Suppressor macrophage (primary cell): ENCODE measurements around the gene PELI2.
A peak's percentile ranks its signal among the peaks of the same experiment; 100 is the strongest.

Source experiments
- DNase-seq, 4 experiments: peaks; one replicate each; pipeline ENCODE4 v3.0.0-alpha.2; 2020 to 2022

PELI2 gene

DNA sequence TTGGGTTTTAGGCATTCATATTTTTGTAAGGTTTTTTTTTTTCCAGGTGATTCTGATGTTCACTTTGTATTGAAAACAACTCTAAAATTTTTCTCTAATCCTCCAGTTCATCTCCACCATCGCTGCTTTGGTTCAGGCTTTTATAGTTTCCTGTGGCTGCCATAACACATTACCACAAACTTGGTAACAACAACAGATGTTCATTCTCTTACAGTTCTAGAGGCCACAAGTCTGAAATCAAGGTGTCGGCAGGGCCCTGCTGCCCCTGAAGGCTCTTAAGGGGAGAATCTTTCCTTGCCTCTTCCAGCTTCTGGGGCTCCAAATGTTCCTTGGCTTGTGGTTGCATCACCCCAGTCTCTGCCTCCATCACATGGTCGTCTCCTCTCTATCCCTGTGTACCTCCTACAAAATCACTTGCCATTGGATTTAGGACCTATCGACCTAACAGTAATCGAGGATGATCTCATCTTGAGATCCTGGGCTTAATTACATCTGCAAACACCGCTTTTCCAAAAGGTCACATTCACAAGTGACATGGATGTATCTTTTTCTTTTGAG lies 55.2 kb downstream of the PELI2 start:
- DNase-seq = no peak

DNA sequence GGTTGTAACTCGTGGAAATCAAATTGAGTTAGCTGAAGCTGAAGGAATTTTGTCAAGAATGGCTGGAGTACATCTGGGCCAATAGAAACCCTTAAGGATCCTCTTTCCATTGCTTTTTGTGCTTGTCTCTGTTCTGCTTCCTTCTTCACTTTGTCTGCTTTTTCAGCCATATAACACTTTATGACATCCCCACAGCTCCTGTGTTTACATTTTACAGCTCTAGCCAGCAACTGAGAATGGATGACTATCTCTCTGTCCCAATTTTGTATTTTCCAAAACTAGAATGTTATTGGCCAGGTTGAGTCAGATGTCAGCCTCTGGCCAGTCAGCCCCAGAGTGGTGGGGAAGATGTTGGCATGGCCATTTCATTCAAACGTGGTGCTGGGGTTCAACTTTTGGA lies 57.6 kb downstream of the PELI2 start:
- DNase-seq = no peak

DNA sequence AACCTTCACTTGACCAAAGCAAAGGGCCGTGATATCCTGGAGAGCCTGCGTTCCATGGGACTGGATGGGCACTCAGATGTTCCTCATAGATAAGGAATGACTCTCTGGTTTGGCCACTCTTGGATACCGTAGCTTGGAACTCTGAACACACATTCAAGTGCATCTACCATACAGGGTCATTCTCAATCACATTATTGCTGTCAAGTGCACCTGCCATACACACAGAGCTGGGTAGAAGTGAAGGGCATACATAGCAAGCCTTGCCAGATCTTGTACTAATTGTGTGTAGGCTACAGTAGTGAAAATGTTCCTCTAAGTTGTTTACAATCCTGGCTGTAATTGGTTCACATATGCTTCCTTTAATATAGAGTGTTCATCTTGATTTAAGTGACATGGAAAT lies 58.3 kb downstream of the PELI2 start:
- DNase-seq = no peak

DNA sequence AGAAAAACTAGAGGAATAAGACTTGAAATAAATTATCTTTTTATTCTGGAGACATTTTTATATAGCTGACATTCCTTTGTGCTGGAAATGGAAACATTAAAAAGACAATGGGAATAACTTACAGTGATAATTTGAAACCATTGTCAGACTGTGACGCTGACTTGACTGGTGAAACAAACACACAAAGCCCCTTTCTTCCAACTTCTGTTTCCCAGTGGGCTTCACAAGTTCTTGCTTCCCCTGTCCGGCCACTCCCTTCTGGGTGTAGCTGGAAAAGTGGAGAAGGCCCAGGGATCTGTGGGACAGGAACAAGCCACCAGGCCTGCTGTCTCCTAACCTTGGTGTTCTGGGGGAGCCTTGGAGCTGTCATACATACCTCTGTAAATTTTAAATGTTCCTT lies 58.8 kb downstream of the PELI2 start:
- DNase-seq = no peak

DNA sequence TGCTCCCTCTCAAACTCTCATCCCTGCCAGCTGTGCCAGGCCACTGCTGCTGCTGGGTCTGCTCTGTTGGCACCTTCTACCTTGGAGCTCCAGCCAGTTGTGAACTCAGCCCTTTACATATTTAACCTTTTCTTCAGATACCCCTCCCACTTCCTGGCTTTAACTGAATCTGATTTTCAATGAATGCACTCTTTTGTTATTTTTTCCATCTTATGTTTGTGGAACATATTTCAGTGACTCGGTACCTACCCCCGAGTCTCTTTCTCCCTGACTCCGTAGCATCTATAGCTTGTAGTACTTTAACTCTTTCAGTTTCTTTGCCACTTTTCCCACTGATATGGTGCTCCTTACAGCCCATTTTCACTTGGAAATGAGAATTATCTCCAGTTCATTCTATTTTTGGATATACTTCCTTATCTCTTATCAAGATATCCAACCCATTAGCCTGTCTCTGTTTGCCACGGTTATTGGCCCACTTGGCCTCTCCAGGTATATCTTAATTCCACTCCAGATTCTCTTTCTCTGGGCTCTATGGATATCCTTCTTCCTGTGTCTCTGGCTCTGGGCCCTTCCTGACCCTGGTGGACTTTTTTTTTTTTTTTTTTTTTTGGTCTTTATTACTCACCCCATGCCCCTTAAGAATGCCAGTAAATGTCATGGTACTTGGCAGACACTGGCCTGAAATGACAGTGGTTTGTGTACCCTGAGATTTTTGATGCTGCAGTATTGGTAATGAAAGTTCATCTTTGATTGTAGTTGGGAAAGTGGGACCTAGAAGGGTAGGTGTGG lies 62.7 kb downstream of the PELI2 start:
- no peak for DNase-seq

DNA sequence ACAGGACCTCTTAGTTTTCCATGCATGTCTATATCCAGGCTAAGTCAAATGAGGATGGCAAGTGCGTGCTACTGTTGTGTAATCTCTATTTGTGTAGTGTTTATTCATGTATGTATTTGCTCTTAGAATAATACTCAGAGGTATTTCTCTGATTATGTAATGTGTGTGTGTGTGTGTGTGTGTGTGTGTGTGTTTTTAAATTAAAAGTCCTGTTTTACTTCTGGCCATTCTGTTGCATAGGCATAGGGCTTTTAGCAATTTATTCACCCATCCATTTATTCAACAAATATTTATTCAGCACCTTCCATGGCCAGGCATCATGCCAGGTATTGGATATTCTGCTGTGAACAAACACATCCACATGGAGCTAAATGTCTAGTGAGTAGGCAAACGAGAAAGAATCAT lies 63.5 kb downstream of the PELI2 start:
- DNase-seq = no peak

DNA sequence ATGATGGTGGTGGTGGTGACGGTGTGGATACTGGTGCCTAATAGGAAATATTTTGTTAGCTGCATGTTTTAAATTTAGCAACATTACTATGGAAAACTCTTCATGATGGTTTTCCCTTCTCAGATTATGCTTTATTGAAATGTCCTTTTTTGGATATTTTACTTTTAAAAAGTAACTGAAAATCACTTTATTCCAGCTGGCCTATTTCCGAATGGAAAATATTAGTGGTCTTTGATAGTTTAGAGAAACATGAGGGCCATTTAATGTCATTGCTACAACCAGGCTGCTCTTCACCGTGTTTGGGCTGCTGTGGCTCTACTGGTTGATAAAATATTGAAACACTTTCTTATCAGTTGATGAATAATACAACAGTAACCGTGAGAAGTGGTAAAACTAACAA lies 64.2 kb downstream of the PELI2 start:
- DNase-seq = no peak

DNA sequence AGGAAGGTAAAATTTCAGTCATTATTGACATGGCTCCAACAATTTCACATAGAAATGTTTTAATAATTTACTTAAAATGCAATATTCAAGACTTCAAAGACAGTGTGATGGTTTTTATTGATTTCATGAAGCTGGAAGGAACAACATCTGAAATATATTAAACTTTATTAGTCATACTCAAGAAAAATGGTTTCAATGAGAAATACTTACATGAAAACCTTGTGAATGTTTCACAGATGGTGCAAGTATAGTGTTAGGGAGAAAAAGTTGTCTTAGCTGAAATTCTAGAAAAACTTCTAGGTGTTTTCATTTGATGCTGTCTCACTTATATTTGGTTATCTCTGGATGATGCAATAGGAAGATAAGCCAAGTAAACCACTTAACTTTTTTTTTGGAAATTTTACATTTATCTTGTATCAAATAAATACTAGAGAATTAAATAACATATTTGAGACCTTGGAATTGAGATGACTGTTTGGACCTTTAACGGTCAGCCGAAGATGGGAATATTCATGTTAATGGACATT lies 65.5 kb downstream of the PELI2 start:
- DNase-seq = no peak

DNA sequence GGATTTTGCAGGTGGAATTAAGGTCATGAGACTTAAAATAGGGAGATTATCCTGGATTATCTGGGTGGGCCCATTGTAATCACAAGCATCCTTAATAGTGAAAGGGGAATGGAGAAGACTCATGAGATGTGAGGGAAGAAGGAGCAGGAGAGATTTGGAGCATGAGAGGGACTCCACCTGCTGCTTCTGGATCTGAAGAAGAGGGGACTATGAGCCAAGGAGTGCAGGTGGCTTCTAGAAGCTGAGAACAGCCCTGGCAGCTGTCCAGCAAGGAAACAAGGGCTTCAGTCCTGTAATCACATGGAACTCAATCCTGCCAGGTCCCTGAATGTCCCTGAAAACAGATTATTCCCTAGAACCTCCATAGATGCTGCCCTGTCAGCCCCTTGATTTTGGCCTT lies 67.8 kb downstream of the PELI2 start:
- DNase-seq = no peak

DNA sequence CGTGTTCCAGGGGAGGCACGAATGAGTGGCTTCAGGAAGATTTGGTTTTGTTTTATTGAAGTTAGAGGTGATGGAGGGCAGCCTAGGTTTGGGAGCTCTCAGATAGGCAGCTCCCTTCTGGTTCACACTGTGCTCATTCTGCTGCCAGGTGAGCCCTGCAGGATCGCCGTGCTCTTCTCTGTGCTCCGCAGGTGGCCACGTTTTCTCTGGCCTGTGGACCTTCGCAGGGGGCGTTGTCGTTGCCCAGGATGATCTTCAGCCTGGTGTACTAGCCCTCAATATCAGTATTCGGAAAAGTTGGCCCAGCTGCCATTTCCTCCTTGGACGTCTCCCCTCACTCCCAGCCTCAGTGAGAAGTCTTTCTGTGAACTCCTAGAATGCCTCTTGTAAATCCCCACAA lies 69.5 kb downstream of the PELI2 start:
- no peak for DNase-seq

DNA sequence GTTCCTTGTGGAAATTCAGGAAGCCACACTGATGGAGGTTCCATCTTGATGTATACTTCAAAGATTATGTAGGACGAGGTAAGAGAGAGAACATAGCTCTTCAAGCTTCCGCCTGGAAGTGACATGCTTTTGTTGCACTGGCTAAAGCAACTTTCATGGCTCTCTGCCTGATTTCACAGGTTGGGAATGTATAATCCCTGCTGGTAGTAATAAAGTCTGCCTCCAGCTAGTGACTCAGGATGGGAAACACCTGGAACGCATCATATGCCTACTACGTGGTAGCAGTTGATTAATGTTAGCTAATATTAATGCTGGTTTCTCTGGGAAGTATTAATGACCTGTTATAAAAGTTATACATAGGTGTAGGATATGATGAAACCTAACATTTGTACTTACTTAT lies 71.1 kb downstream of the PELI2 start:
- DNase-seq = no peak

DNA sequence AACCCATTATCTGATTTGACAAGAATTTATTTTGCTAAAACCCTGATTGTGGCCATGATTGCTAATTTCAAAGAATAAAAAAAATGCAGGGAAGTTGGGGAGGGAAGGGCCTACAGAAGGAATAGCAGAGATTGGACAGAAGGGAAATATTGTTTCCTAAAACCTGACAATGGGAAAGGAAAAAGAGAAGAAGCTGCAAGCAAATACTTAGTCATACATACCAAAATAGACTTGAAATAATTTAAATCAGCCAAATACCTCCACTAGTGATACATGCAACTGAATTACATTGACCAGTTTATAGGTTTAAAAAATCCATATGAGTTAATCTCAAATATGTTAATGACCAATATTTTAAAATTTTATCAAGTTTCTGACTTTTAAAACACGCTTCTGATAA lies 75.1 kb downstream of the PELI2 start:
- DNase-seq = peak in 2 of 4 experiments; percentile 35 to 39

DNA sequence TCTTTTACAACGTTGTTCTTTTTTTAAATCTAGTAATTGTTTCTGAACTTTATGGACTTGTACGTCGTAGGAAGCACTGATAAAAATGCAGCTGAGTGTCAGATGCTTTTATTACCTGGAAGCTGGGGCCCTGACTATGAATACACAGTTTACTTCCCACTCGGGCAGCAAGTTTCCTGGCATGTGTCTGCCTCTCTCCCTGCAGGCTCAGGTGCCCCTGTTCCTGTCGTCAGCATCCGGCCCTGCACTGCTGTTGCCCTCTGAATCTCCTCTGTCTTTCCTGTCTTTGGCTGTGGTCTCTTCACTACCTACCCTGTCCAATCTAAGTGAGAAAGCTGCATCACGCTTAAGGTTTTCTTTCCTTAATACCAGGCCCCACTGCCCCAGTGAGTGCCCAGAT lies 75.8 kb downstream of the PELI2 start:
- DNase-seq = no peak

DNA sequence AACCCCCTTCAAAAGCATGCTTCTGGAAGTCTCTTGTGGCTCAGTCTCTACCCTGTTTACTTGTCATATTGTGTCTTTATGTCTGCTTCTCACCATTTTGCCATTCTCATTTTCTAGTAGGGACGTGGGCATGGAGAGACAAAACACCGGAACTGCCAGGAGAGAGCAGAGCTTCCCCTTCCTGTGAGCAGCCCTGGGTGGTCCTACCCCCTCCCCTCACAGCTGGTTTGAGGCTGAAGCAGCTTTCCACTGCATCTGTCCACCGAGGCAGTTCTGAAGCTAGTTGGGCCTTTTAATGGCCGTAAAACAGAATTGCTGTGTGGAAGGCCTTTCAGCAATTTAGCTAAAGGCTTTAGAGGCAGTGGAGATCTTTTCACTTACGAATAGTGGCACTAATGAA lies 77.0 kb downstream of the PELI2 start:
- no peak for DNase-seq

DNA sequence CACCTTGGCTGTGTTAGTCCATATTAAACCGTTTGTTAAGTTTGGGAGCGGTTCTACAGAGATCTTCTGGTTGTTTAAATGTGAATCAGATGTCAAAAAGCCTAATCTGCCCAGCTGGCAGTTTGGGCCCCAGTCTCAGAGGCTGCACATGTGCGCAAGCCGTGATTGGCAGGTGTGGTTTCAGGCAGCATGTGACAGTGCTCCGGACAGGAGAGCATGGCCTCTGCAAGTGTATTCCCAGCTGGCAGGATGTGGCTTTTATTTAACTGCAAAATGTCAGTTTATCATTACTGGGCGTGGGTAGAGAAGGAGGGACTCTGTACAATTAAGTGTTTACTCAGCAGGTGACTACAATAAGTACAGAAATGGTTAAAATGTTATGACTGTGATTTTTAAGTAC lies 77.5 kb downstream of the PELI2 start:
- peak; percentile 9 to 53 (median 36) for DNase-seq

DNA sequence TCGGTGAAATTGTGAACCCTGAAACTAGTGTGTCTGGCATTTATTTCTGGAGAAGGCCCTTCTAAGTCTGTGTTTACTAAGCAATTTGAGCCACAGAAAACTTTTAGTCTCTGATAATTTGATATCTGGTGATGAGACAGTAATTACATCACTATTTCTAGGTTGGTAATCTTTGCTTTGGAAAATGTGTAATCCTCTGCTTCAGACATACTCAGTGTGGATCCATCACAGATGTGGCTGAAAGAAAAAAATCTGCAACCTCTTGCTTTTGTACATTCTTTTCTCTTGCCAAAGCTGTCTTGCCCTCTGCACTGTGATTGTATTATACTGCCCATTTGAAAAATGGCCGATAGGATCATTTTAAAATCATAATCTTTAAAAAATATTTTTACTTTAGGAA lies 78.1 kb downstream of the PELI2 start:
- DNase-seq = no peak

DNA sequence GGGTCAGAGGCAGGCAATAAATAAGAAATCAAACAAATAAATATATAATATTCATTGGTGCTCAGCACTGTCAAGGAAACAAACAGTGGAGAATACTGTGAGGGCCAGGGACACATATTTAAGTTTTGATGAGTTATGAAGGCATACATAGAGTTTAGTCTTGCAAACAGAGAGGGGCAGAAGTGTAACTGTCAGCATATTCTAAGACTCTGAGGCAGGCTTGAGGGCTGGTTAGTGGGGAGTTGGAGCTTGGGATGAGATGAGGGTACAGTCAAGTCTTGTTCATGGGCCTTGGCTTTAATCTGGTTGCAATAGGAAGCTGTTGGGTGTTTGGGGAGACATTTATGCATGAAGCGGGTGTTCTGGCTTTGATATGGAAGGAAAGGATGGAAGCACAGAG lies 78.9 kb downstream of the PELI2 start:
- DNase-seq = no peak

DNA sequence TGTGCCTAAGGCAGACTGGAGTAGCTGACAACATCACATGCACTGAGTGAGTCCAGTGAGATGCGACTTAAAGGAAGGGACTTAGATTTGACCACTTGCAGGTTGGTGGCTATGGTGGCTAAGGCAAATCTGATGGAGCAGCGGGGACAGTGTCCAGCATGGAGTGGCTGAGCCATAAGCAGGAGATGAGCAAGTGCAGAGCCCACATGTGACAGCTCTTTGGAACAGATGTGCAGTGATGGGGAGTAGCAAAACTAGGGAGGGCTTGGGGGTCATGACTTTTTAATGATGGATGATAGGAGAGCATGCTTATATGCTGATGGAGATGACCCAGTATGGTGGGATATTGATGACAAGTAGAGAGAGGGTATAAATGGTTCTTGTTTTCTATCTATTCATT lies 80.2 kb downstream of the PELI2 start:
- DNase-seq = no peak

DNA sequence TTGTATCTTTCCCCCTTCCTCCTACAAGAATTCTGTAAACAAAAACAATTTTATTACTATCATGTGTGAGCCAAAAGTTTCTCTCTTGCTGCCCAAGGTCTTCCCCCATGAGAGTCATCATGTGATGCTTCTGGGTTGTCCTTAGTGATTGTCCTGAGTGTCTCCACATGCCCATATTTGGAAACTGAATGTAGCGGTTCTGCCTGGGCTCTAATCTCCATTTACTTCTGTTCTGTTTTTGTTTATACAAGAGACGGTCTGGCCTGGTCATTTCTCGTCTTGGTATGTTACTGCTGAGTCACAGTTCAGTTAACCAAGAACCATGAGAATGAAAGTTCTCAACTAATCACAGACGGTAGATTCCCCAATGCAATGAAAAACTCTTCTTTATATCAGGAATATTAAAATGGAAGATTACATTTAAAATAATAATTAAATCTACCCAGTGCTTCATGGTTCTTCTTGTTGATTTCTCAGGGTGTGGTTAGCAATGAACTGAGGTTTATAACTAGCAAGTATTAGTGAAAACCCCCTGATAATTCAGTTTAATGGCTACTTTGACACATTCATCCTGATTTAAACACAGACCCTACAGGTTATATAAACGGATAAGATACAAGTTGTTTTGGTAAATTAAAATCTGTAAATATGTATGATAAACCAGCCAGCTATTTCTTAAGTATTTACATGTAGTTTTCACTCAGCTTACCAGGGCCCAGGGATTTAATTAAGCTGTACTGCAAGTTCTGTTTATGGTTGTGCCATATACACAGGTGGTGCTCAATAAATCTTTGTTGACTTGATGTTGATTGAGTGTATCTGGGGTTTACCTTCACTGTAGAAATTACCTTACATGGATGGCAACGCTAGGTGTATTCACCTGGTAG lies 81.1 kb downstream of the PELI2 start:
- peak; percentile 76 to 92 (median 86) for DNase-seq

DNA sequence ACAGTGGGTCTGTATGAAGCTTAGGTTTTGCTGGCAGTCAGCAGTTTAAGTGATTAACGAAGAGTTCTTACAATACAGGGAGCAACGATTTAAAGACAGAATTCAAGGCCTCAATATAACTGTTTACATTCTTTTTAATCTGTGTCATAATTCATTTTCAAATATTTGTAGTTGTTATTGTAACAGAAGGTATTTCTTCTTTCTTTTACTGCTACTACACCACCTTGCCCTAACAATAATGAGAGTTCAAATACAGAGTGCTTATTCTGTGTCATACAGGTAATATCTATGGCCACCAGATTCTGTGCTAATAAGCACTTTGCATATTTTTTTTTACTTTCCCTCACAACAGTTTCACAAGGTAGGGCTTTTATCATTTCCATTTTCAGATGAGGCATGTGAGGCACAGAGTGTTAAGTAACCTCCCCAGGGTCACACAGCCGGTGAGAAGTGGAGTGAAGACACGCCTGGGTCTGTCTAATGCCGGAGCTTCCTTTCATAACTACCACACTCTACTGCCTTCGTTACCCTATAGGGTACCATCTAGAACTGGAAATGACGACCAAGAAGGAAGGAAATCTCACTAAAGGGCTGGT lies 81.9 kb downstream of the PELI2 start:
- DNase-seq = no peak

DNA sequence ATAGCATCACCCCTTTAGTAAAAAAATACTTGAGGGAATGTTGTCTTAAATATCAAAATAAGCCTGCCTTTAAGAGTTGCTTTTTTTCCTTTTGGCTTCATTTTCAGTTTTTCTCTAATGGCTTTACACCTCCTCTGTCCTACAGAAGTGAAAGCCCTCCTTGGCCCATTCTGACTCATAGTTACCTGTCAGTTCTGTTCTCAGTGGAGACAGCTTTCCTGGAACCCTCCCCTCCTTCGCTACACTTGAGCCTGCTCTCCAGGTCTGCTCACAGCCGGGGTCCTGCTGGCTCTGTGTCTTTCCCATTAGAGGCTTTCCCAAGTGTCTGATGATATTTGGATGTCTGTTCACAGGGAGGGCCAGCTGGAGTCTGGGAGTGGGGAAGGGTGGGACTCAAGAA lies 84.0 kb downstream of the PELI2 start:
- DNase-seq = no peak

DNA sequence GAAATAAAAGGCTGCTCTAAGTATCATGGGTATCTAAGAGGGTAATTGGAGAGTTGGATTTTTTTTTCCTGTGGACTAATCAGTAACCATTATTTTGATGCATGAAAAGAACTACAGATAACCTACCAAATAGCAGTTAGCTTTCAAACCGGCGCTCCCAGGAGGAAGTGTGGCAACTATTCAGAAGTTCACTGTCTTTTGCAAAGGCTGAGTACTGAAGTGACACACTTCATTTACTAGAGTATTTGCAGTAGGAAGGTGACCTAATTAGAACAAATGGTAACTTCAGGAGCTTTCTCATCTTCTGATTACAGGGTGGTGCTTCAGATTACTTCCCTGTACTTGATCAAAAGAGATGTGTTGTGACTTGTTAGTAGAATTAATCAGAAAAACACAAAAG lies 87.7 kb downstream of the PELI2 start:
- peak; percentile 37 to 67 (median 62) for DNase-seq

DNA sequence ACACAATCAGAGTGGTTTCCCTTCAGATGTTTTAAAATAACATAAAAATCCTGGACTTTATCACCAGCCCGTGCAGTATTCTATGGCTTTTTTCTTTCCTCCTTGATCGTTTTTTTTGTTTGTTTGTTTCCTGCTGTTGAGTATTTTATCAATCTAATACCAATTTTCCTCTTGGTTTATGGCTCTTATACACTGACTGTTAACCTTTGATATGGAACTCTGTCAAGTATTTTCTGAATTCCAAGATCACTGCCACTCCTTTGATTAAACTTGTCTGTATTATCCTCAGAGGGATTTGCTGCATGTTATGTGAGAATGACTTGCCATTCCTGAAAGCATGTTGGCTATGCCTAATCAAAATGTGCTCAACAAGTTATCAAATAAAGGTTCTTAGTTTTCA lies 88.4 kb downstream of the PELI2 start:
- DNase-seq = no peak
